Fibroblast of mammary gland (primary cell): ENCODE measurements around the gene MAFF.

Experiments used
- DNase-seq: peaks from one replicate; pipeline ENCODE4 v3.0.0-alpha.2; 2010; ENCODE audit warnings: low read depth
- H3K4me3 ChIP-seq: 2 replicates; pipeline ENCODE4 v1.5.1; 2011; ENCODE audit warnings: low read depth, mild to moderate bottlenecking, low read length, moderate library complexity; ENCODE audit not compliant: control insufficient read depth
- CTCF ChIP-seq: conservative IDR thresholded peaks from 2 replicates; pipeline ENCODE4 v1.5.1; 2011; ENCODE audit warnings: low read depth, low read length, inconsistent platforms; ENCODE audit not compliant: control insufficient read depth, insufficient read depth

MAFF gene

GRCh38 chr22:38248280-38248679, 46.5 kb downstream of the MAFF start:
- no peak overlapping the region for H3K4me3 ChIP-seq
- TF ChIP-seq CTCF, result no peak
- no peak for DNase-seq

GRCh38 chr22:38249301-38249700, 47.5 kb downstream of the MAFF start:
- TF ChIP-seq CTCF, result no peak
- H3K4me3 ChIP-seq, result no peak overlapping the region
- no peak for DNase-seq

- TF ChIP-seq CTCF, result no peak
- no peak for DNase-seq
- H3K4me3 ChIP-seq, result no peak overlapping the region
Observed at GRCh38 chr22:38249803-38250642, 48.2 kb downstream of the MAFF start.

GRCh38 chr22:38250643-38251340, 49.0 kb downstream of the MAFF start:
- TF ChIP-seq CTCF, result no peak
- DNase-seq, result no peak
- no peak overlapping the region for H3K4me3 ChIP-seq

- no peak for DNase-seq
- TF ChIP-seq CTCF, result no peak
- no peak overlapping the region for H3K4me3 ChIP-seq
Observed at GRCh38 chr22:38251341-38251692, 49.5 kb downstream of the MAFF start.

GRCh38 chr22:38255697-38256096, 53.9 kb downstream of the MAFF start:
- no peak for TF ChIP-seq CTCF
- H3K4me3 ChIP-seq, result no peak overlapping the region
- no peak for DNase-seq
